HEK293T (cell line): ENCODE measurements around the gene MAGOHB.
"Not testable (repeated sequence)": the region's sequence is repeated elsewhere in the genome, so short reads cannot be mapped to it uniquely, and the experiment has no call there.

Source experiments
- ARNT ChIP-seq: fragments of 450-650 bp; IDR thresholded peaks from 2 replicates; pipeline ENCODE4 v1.6.1; 2017; ENCODE audit warnings: mild to moderate bottlenecking
- BHLHE40 ChIP-seq: fragments of 450-650 bp; IDR thresholded peaks from 2 replicates; pipeline ENCODE4 v1.6.1; 2016; ENCODE audit warnings: mild to moderate bottlenecking, moderate library complexity, borderline replicate concordance
- CTBP1 ChIP-seq: fragments of 450-650 bp; IDR thresholded peaks from 2 replicates; pipeline ENCODE4 v1.6.1; 2016; ENCODE audit warnings: borderline replicate concordance
- ELF4 ChIP-seq: fragments of 450-650 bp; IDR thresholded peaks from 2 replicates; pipeline ENCODE4 v1.6.1; 2017; ENCODE audit warnings: antibody characterized with exemption
- FOXA1 ChIP-seq: fragments of 450-650 bp; IDR thresholded peaks from 2 replicates; pipeline ENCODE4 v1.6.1; 2016; ENCODE audit warnings: mild to moderate bottlenecking
- FOXM1 ChIP-seq: fragments of 450-650 bp; IDR thresholded peaks from 2 replicates; pipeline ENCODE4 v1.6.1; 2017; ENCODE audit warnings: mild to moderate bottlenecking, borderline replicate concordance
- HDGF ChIP-seq: fragments of 450-650 bp; IDR thresholded peaks from 2 replicates; pipeline ENCODE4 v1.6.1; 2017; ENCODE audit warnings: antibody characterized with exemption, borderline replicate concordance
- L3MBTL2 ChIP-seq: fragments of 450-650 bp; conservative IDR thresholded peaks from 2 replicates; pipeline ENCODE4 v1.6.1; 2016; ENCODE audit warnings: mild to moderate bottlenecking
- NFRKB ChIP-seq: fragments of 450-650 bp; IDR thresholded peaks from 2 replicates; pipeline ENCODE4 v1.6.1; 2016; ENCODE audit warnings: mild to moderate bottlenecking, moderate library complexity
- SP1 ChIP-seq: fragments of 450-650 bp; IDR thresholded peaks from 2 replicates; pipeline ENCODE4 v1.6.1; 2017
- SUZ12 ChIP-seq: fragments of 450-650 bp; IDR thresholded peaks from 2 replicates; pipeline ENCODE4 v1.6.1; 2016; ENCODE audit warnings: mild to moderate bottlenecking
- TARDBP ChIP-seq: fragments of 450-650 bp; IDR thresholded peaks from 2 replicates; pipeline ENCODE4 v1.6.1; 2016
- ZNF384 ChIP-seq: fragments of 450-650 bp; IDR thresholded peaks from 2 replicates; pipeline ENCODE4 v1.6.1; 2016
- TF ChIP-seq, protein P1 (sequence below): fragments of 450-650 bp; IDR thresholded peaks from 2 replicates; pipeline ENCODE4 v1.6.1; 2016

- TF ChIP-seq, protein P1, sequence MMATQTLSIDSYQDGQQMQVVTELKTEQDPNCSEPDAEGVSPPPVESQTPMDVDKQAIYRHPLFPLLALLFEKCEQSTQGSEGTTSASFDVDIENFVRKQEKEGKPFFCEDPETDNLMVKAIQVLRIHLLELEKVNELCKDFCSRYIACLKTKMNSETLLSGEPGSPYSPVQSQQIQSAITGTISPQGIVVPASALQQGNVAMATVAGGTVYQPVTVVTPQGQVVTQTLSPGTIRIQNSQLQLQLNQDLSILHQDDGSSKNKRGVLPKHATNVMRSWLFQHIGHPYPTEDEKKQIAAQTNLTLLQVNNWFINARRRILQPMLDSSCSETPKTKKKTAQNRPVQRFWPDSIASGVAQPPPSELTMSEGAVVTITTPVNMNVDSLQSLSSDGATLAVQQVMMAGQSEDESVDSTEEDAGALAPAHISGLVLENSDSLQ = not testable (repeated sequence)
- not testable (repeated sequence) for TF ChIP-seq ELF4, L3MBTL2, ARNT, HDGF, FOXM1, ZNF384, SUZ12, CTBP1, TARDBP, FOXA1, SP1, BHLHE40, NFRKB
Observed at GRCh38 chr12:10646576-10646975, 33.2 kb upstream of the MAGOHB start.
